Lower leg skin (tissue), 4 donors: ENCODE results near the gene FANCC. TPM values are rescaled to one million over a fixed set of nuclear protein-coding genes. Genes with fewer than 3 reads are reported as not detected.

Experiments used
- DNase-seq, 2 donors: peaks; one replicate each; pipeline ENCODE4 v3.0.0-alpha.2; 2019; ENCODE audit warnings: low spot score in 2 of 2
- H3K4me3 ChIP-seq: fragments of 200-600 bp; sonication (generic); 2 replicates; pipeline ENCODE4 v1.5.1; 2017; ENCODE audit warnings: mild to moderate bottlenecking, low read depth; ENCODE audit not compliant: poor library complexity, severe bottlenecking
- POLR2A ChIP-seq, 2 donors: fragments of 450-650 bp; IDR thresholded peaks; one replicate each; pipeline ENCODE4 v1.6.1; 2016 to 2017; ENCODE audit warnings: antibody characterized with exemption in 2 of 2, mild to moderate bottlenecking in 1 of 2, moderate library complexity in 1 of 2
- WGBS, 2 donors: methylation state at CpG; one replicate each; pipeline ENCODE4 v1.1.5; 2018; 5-methylcytosine and 5-hydroxymethylcytosine counted together
- intact Hi-C: fragments of 100-400 bp; cut with DNase I; formaldehyde crosslinking; loops from one replicate; pipeline ENCODE4 v1.15.0; 2023; ENCODE audit warnings: low total_unique reads
- total RNA-seq, 4 donors: library from RNA; depleted of rRNA; stranded (reverse); fragments of >200 nt; gene quantifications; one replicate each; pipeline ENCODE4 v1.1.0, GENCODE V29; 2016
- TF ChIP-seq, protein P1 (sequence below), 3 donors: fragments of 450-650 bp; IDR thresholded peaks; one replicate each; pipeline ENCODE4 v1.5.1; 2016; ENCODE audit warnings: antibody characterized with exemption in 3 of 3, mild to moderate bottlenecking in 3 of 3, moderate library complexity in 2 of 3

Gene FANCC
- total RNA-seq, 4 donors from 2014 or later = 6.7 to 10.2 (median 8.1) TPM

DNA sequence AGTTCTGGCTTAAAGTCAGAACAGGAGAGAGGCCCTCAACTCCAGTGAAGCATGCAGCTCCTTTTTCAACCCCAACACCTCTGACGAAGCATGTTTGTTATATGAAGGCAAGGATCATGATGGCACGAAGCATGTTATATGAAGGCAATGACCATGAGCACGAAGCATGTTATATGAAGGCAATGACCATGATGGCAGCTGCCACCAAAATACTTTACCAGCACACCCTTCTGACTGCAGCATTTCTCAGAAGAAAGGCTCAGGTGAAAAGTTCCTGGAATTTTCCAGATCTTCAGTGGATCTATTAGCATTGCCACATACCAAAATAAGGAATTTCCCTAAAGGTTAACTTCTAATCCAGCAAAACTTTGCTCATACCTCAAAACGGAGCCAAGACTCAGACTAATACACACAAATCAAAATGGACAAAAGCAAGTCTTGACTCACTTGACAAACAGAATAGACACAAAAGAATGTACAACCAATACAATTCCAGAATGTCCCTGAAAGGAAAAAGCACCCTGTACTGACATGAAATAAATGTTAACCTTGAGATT, 217.4 kb downstream of the FANCC start:
- no peak for DNase-seq
- 75 to 83% methylated on average over 4 of the region's 4 CpGs for WGBS, 2 donors
- H3K4me3 ChIP-seq = no peak overlapping the region
- TF ChIP-seq, protein P1, sequence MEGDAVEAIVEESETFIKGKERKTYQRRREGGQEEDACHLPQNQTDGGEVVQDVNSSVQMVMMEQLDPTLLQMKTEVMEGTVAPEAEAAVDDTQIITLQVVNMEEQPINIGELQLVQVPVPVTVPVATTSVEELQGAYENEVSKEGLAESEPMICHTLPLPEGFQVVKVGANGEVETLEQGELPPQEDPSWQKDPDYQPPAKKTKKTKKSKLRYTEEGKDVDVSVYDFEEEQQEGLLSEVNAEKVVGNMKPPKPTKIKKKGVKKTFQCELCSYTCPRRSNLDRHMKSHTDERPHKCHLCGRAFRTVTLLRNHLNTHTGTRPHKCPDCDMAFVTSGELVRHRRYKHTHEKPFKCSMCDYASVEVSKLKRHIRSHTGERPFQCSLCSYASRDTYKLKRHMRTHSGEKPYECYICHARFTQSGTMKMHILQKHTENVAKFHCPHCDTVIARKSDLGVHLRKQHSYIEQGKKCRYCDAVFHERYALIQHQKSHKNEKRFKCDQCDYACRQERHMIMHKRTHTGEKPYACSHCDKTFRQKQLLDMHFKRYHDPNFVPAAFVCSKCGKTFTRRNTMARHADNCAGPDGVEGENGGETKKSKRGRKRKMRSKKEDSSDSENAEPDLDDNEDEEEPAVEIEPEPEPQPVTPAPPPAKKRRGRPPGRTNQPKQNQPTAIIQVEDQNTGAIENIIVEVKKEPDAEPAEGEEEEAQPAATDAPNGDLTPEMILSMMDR (IDR thresholded peaks at IDR 0.05) = no peak
- TF ChIP-seq POLR2A (IDR thresholded peaks at IDR 0.05) = no peak
- intact Hi-C loops = no loop called here

DNA sequence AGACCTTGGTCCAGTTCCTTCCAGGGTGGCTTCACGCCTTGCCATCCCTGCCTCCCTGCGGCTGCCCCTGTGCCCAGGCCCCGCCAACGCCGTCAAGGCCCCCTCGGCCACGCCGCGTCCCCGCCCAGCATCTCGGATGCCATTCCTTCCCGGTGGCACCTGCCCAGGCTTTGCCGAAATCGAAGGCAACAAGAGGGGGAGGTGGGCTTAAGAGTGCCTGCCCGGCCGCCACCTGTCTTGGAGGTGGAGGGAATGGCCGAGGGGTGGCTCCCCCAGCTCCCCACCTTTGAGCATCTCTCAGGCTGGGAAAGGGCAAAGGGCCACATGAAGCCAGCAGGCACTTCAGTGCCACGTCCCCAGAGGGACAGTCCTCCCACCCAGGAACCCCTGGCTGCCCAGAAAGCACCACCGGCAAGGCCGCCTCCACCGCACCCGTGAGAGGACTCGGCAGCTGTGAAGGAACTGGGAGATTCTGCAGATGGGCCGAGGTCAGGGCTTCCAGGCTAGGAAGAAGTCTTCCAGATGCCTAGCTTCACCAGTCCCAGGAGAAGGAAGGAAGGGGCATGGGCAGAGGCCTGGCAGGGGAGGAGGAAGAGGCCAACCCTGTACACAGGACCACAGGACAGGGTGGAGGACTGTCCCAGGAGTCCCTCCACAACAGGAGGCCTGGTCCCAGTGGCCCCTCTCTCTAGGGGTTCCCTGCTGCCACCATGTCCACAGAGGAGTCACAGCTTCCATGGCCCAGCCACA, 218.0 kb downstream of the FANCC start:
- intact Hi-C loops = no loop called here
- TF ChIP-seq POLR2A (IDR thresholded peaks at IDR 0.05) = no peak
- TF ChIP-seq, protein P1 (IDR thresholded peaks at IDR 0.05) = no peak
- H3K4me3 ChIP-seq = no peak overlapping the region
- WGBS, 2 donors = 94% methylated on average over 22 to 23 of the region's 24 CpGs
- DNase-seq = no peak

DNA sequence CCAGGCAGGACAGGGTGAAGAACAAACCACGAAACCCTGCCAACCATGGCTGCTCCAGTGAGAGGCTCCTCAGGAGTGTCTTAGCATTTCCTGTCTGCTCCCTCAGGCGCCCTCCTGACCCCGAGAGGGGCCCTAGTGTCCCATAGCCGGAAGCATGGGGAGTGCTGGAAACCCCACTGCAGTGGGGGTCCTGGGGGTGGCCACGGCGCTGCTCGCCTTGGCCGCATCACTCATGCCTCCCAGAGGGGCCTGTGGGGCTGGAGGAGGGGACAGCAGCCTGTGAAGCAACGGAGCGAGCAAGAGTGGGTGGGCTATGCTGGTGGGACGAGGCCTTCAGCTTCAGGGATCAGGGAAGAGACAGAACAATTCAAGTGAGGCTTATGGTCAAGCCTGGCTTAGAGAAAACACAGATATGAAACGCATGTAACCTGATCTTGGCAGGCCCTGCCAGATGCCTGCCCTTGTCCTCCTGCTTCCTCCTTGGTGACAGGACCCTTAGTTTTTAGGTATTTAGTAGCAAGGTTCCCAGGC, 219.1 kb downstream of the FANCC start:
- no peak overlapping the region for H3K4me3 ChIP-seq
- TF ChIP-seq POLR2A (IDR thresholded peaks at IDR 0.05) = no peak
- TF ChIP-seq, protein P1 (IDR thresholded peaks at IDR 0.05) = no peak
- intact Hi-C loops = no loop called here
- DNase-seq = no peak
- whole genome bisulfite sequencing, 2 donors = 83 to 88% methylated on average over 9 to 12 of the region's 12 CpGs

DNA sequence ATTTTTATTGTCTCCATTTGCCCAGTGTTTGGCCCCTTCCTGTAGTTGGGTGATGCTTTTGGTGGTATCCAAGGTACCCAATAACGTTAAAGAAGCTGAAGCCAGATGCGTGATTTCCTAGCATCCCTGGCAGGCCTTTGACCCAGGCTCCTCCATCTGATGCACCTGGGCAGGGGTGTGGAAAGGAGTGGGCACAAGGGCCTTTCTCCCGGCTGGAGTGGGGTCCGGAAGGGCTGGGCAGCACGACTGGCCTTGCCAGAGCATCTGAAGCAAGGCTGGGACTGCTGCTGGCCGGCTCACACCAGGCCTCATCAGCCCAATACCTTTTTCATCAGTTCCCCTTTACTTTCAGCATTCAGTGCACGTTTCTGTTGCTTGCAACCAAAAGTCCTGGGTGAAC, 220.2 kb downstream of the FANCC start:
- DNase-seq = no peak
- no peak overlapping the region for H3K4me3 ChIP-seq
- intact Hi-C loops = no loop called here
- 86 to 94% methylated on average over 7 of the region's 7 CpGs for WGBS, 2 donors
- TF ChIP-seq, protein P1 (IDR thresholded peaks at IDR 0.05) = no peak
- TF ChIP-seq POLR2A (IDR thresholded peaks at IDR 0.05) = no peak

DNA sequence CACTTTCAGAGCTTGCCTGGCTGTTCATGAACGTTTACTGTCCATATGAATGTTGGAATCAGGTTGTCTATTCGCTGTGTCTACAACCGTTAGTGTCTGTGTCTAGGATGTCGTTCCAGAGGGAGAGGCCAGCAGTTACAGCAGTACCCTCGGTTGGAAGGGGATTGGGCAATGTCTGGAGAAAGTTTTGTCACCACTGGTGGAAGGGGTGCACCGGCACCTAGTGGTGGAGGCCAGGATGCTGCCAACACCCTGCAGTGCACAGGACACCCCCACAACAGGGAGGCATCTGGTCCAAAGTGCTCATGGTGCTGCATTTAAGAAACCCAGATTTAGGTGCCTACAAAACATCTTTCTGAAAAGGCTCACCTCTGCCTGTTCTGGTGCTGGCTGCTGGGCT, 220.7 kb downstream of the FANCC start:
- TF ChIP-seq, protein P1 (IDR thresholded peaks at IDR 0.05) = no peak
- TF ChIP-seq POLR2A (IDR thresholded peaks at IDR 0.05) = no peak
- 74 to 84% methylated on average over 6 of the region's 6 CpGs for WGBS, 2 donors
- no peak overlapping the region for H3K4me3 ChIP-seq
- no peak for DNase-seq
- intact Hi-C loops = no loop called here
